Osteoblast (primary cell): Measurements from ENCODE around the gene RBM38. TPM values are rescaled to one million over a fixed set of nuclear protein-coding genes. Genes with fewer than 3 reads are reported as not detected.

ENCODE experiments used
- DNase-seq: peaks from one replicate; pipeline ENCODE4 v3.0.0; 2011; ENCODE audit warnings: low spot score, mixed read lengths; ENCODE audit not compliant: insufficient read length; ENCODE audit errors: missing footprints
- H2AFZ ChIP-seq: 2 replicates; pipeline ENCODE4 v1.6.0; 2011; ENCODE audit warnings: mild to moderate bottlenecking, low read length
- H3K27ac ChIP-seq: 2 replicates; pipeline ENCODE4 v1.5.1; 2011; ENCODE audit warnings: mild to moderate bottlenecking, low read depth, low read length, moderate library complexity
- H3K27me3 ChIP-seq: 2 replicates; pipeline ENCODE4 v1.6.0; 2012; ENCODE audit warnings: mild to moderate bottlenecking, control low read depth, inconsistent platforms, low read length, moderate library complexity; ENCODE audit not compliant: insufficient read depth
- H3K36me3 ChIP-seq: 2 replicates; pipeline ENCODE4 v1.5.1; 2011; ENCODE audit warnings: mild to moderate bottlenecking, low read length, control low read depth, moderate library complexity; ENCODE audit not compliant: insufficient read depth
- H3K4me1 ChIP-seq: 2 replicates; pipeline ENCODE4 v1.5.1; 2011; ENCODE audit warnings: mild to moderate bottlenecking, low read length, control low read depth, moderate library complexity; ENCODE audit not compliant: insufficient read depth
- H3K4me2 ChIP-seq: 2 replicates; pipeline ENCODE4 v1.6.0; 2011; ENCODE audit warnings: mild to moderate bottlenecking, low read length; ENCODE audit not compliant: insufficient read depth
- H3K4me3 ChIP-seq: fragments of 200-600 bp; sonication (generic); 3 replicates; pipeline ENCODE4 v1.5.1; 2012; ENCODE audit warnings: mild to moderate bottlenecking, low read length, inconsistent platforms; ENCODE audit not compliant: insufficient read depth
- H3K79me2 ChIP-seq: 2 replicates; pipeline ENCODE4 v1.6.0; 2012; ENCODE audit warnings: mild to moderate bottlenecking, low read length, control low read depth, inconsistent platforms; ENCODE audit not compliant: insufficient read depth
- H3K9me3 ChIP-seq: 2 replicates; pipeline ENCODE4 v1.5.1; 2011; ENCODE audit warnings: low read depth, low read length, control low read depth
- H4K20me1 ChIP-seq: 2 replicates; pipeline ENCODE4 v1.6.0; 2012; ENCODE audit warnings: mild to moderate bottlenecking, low read length, control low read depth; ENCODE audit not compliant: insufficient read depth
- total RNA-seq: library from RNA; depleted of rRNA; stranded (reverse); fragments of >200 nt; gene quantifications from 2 replicates; pipeline ENCODE4 v1.2.3, GENCODE V29; 2012
- TF ChIP-seq, protein P1 (sequence below): IDR thresholded peaks from 2 replicates; pipeline ENCODE4 v1.5.1; 2011; ENCODE audit warnings: mild to moderate bottlenecking, low read depth, low read length, moderate library complexity; ENCODE audit errors: extremely low read depth

Gene RBM38
- total RNA-seq, 1 donor: 2.9 TPM

DNA sequence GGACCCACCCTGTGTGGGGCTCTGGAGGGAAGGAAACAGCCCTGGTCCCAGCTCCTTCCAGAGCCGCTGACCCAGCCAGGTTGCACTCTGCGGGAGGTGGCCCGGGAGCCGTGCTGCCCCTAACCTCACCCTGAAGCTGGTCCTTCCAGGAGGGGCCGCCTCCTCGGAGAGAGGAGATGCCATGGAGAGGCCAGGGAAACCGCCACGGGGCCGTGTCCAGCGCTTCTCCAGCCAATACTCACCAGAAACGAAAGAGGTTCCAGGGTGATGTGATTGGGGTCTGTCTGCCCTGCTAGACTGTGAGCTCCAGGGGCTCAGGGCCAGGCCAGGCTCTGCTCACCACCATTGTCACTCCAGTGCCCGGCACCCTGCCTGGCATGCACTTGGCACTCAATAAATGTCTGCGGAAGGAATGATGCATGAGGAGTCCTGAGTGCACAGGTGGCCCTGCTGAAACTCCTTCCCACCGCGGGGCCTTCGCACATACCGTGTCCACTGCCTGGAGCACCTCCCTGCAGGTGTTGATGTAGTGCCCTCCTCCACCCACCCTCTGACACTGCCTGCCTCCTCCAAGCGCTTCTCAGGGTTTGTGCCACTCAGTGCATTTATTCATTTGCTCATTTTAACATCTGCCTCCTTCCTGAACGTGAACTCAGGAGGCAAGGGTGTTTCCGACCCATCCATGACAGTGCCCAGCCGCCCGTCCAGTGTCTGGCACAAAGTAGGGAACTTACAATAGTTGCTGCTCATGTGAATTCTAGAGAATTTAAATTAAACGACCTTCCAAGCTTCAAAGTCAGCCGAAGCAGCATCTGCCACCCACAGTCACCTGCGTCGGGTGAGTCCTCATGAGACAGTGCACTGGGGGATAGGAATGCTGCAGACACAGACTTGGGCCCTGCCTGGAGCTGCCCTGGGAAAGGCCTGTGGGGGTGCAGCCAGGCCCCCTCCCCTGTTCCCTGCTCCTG lies 30.3 kb downstream of the RBM38 start:
- TF ChIP-seq, protein P1, sequence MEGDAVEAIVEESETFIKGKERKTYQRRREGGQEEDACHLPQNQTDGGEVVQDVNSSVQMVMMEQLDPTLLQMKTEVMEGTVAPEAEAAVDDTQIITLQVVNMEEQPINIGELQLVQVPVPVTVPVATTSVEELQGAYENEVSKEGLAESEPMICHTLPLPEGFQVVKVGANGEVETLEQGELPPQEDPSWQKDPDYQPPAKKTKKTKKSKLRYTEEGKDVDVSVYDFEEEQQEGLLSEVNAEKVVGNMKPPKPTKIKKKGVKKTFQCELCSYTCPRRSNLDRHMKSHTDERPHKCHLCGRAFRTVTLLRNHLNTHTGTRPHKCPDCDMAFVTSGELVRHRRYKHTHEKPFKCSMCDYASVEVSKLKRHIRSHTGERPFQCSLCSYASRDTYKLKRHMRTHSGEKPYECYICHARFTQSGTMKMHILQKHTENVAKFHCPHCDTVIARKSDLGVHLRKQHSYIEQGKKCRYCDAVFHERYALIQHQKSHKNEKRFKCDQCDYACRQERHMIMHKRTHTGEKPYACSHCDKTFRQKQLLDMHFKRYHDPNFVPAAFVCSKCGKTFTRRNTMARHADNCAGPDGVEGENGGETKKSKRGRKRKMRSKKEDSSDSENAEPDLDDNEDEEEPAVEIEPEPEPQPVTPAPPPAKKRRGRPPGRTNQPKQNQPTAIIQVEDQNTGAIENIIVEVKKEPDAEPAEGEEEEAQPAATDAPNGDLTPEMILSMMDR: no peak

DNA sequence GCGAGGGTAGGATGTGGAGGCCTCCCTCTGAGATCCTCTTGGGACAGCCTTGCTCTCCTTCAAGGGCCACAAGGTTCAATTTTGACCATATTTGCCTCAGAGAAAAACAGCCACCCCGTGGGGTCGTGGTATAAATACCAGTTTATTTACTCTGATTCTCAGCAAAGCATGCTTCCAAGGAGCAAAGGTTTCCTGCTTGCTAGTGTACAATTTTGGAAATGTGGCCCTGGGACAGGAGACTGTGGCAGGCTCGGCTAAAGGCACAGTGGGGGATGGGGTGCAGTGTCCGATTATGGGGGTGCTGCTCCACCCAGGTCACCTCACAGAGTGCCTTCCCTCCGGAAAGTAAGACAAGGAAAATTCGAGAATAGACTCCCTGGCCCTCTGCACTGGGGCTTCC lies 31.1 kb downstream of the RBM38 start:
- Histone ChIP-seq H3K4me3 (no peak overlapping the region), H3K9me3 (no peaks in the 10 kb centered on the region), H3K36me3 (no peaks in the 10 kb centered on the region), H2AFZ (no peak overlapping the region), H4K20me1 (no peaks in the 10 kb centered on the region), H3K4me2 (no peak overlapping the region), H3K79me2 (no peaks in the 10 kb centered on the region), H3K27ac (no peak overlapping the region), H3K27me3 (peaks cover 6% of the 10 kb centered on the region), H3K4me1 (no peaks in the 10 kb centered on the region)
- TF ChIP-seq, protein P1: no peak
- no peak for DNase-seq

More for the DNA sequence above, 30.3 kb downstream of the RBM38 start:
- Histone ChIP-seq H3K36me3 (no peaks in the 10 kb centered on the region), H3K4me1 (no peaks in the 10 kb centered on the region), H3K27me3 (peaks cover 6% of the 10 kb centered on the region), H3K4me2 (no peak overlapping the region), H4K20me1 (no peaks in the 10 kb centered on the region), H3K27ac (no peak overlapping the region), H3K9me3 (no peaks in the 10 kb centered on the region), H2AFZ (no peak overlapping the region), H3K79me2 (no peaks in the 10 kb centered on the region), H3K4me3 (no peak overlapping the region)
- DNase-seq: no peak

DNA sequence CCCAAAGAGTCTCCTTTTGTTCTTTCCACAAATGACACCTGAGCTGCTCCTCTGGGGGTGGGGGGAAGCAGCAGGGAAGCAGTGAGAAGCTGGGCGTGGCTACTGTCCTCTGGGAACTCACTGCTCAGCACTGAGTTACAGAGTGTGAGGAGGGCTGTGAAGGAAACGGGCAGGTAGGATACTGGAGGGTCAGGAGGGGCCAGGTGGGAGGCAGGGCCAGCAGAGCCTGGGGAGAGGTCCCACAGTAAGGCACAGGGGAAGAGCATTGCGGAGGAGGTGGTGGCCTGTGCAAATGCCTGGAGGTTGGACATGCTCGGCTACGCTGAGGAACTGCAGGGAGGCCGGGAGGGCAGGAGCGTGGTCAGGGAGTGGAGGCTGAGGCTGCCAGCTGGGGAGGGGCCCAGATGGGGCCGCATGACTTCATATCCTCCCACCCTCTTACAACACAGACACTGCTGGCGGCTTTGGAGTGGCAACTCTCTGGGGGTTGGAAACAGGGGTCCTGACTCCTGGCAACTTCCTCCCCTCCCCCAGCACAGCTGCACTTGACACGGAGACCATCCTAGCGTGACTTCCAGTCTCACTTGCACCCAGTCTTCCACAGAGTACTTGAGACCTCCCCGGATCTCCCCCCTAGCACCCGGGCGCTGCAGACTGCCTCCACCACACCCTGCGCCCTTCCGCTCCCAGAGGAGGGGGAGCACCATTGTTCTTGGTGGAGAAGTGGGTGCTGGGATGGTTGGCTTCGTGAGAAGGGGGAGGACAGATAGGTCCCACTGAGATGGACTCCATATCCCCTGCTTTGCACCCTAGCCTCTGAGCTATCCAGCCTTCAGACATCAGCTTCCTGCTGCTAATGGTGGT lies 34.2 kb downstream of the RBM38 start:
- H3K4me2 ChIP-seq: no peak overlapping the region
- TF ChIP-seq, protein P1: no peak
- H3K4me3 ChIP-seq: no peak overlapping the region
- peaks cover 9% of the 10 kb centered on the region for H3K27me3 ChIP-seq
- no peaks in the 10 kb centered on the region for H4K20me1 ChIP-seq
- H3K9me3 ChIP-seq: no peaks in the 10 kb centered on the region
- no peaks in the 10 kb centered on the region for H3K4me1 ChIP-seq
- H3K79me2 ChIP-seq: no peaks in the 10 kb centered on the region
- H3K36me3 ChIP-seq: no peaks in the 10 kb centered on the region
- DNase-seq: no peak
- H2AFZ ChIP-seq: no peak overlapping the region
- H3K27ac ChIP-seq: no peak overlapping the region
